Measurements from ENCODE around the gene DIP2A.

Gene DIP2A

DNA sequence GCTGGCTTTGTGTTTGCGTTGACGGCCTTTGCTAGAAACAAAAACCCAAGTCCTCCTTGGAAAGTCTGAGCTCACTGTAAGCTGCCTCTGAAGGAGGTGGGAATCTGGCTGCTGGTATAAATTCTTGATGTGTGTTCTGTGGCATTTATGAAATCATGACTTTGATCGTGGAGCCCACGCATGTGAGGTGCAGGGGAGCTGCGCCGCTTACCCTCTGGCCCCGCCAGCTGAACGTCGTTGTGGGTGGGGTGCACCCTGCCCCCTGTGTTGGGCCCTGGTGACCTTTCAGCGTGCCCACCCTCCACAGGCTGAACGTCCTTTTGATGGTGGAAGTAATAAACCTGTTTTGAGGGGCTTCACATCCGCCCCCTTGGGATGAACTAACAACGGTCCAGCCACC is 21.2 kb upstream of the DIP2A start:
- TF ChIP-seq CTCF (IDR thresholded peaks at IDR 0.05; ENCODE audit: low read length, missing control alignments) = no peak
- H3K4me3 ChIP-seq (replicated peaks; ENCODE audit: low read depth, low read length) = no peak overlapping the region
- DNase-seq (ENCODE audit: low read depth) = no peak

GRCh38 chr21:46438241-46438640 is 20.4 kb upstream of the DIP2A start:
- TF ChIP-seq CTCF (IDR thresholded peaks at IDR 0.05; ENCODE audit: low read length, missing control alignments) = no peak

GRCh38 chr21:46439906-46440305 is 18.8 kb upstream of the DIP2A start:
- no peak for DNase-seq (ENCODE audit: low read depth)
- no peak for TF ChIP-seq CTCF (IDR thresholded peaks at IDR 0.05; ENCODE audit: low read length, missing control alignments)
- H3K4me3 ChIP-seq (replicated peaks; ENCODE audit: low read depth, low read length) = no peak overlapping the region

More at GRCh38 chr21:46438241-46438640, 20.4 kb upstream of the DIP2A start:
- H3K4me3 ChIP-seq (replicated peaks; ENCODE audit: low read depth, low read length) = no peak overlapping the region
- DNase-seq (ENCODE audit: low read depth) = no peak

DNA sequence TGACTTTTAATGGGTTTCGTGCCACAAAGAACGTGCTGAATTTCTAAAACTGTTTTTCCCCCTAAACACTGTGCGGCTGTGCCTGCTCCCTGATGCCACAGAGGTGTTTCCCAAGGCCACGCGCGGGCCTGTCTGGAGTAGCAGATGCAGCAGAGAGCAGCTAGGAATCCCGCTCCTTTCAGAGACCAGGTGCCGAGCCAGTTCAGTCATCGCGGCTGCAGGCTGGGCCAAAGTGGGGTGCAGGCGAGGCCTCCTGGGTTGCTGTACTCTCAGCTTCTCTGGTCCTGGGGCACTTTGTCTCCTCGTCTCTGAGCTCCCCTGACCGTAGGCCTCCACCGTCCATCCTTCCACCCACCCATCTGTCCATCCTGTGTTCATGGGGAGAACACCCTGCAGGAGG is 17.4 kb upstream of the DIP2A start:
- no peak for TF ChIP-seq CTCF (IDR thresholded peaks at IDR 0.05; ENCODE audit: low read length, missing control alignments)
- DNase-seq (ENCODE audit: low read depth) = no peak
- H3K4me3 ChIP-seq (replicated peaks; ENCODE audit: low read depth, low read length) = no peak overlapping the region

DNA sequence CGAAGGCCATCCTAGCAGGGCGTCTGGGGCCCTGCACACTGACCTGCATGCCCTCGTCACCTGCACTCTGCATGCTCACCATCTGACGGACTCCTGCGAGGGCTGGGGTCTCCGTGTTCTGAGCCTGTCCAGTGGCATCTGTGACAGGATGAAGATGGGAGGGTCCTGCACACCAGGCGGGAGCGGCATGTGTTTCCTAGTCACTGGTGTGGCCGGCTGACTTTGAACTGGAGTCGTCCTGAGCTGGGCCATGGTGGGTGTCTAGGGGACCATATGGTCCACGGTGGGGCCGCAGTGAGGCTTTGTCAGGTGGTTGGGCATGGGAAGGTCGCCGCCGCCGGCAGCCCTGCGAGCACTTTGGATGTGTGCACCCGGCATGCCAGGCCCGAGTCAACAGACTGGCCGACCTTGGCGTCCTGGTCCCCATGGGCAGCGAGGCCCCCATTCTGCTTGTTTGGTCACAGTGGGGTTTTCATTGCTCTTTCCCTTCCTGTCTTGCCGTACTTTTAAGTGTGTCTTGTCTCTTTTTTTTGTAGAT is 16.7 kb upstream of the DIP2A start:
- no peak overlapping the region for H3K4me3 ChIP-seq (replicated peaks; ENCODE audit: low read depth, low read length)
- DNase-seq (ENCODE audit: low read depth) = no peak
- no peak for TF ChIP-seq CTCF (IDR thresholded peaks at IDR 0.05; ENCODE audit: low read length, missing control alignments)

DNA sequence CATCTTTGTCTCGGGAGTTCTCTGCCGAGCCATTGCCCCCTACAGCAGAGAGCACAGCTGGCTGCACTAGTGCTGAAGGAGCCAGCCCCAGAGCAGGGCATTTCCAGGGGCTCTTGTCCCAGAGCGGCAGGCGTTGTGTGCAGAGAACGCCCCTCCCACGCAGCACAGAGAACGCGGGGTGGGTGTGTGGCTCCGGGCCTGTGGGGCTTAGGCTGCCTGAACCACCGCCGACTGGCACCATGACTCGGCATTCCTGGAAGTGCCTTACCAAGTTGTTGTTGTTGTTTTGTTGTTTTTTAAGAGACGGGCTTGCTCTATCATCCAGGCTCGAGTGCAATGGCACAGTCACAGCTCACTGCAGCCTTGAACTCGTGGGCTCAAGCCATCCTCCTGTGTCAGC is 15.8 kb upstream of the DIP2A start:
- no peak for DNase-seq (ENCODE audit: low read depth)
- TF ChIP-seq CTCF (IDR thresholded peaks at IDR 0.05; ENCODE audit: low read length, missing control alignments) = no peak

DNA sequence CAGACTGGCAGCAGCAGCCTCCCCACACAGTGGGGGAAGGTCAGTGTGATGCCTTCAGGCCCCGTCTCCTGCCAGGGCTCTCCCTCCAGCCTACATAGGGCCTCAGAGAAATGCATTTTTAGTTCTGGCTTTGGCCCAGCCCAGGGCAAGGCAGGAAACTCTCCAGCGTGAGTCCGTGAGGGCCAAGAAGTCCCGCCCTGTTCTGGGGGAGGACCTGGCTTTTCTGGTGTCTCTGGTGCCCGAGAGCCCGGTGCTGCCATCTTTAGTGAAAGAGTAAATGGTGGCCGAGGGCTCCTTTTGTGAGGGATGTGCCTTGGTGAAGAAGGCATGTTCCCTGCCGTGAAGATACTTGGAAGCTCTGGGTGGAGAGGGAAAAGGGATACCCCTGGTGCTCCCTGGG is 14.8 kb upstream of the DIP2A start:
- no peak for TF ChIP-seq CTCF (IDR thresholded peaks at IDR 0.05; ENCODE audit: low read length, missing control alignments)
- DNase-seq (ENCODE audit: low read depth) = no peak
- no peak overlapping the region for H3K4me3 ChIP-seq (replicated peaks; ENCODE audit: low read depth, low read length)

More for the DNA sequence above, 15.8 kb upstream of the DIP2A start:
- H3K4me3 ChIP-seq (replicated peaks; ENCODE audit: low read depth, low read length) = no peak overlapping the region

All from fibroblast of pulmonary artery (primary cell).